Brain microvascular endothelial cell (primary cell): ENCODE results near the gene ABCG5.

Experiments
- DNase-seq: peaks from one replicate; pipeline ENCODE4 v3.0.0-alpha.2; 2020
- H3K27ac ChIP-seq: fragments of 250-450 bp; sonication (Bioruptor Pico); 2 replicates; pipeline ENCODE4 v1.5.1; 2020; ENCODE audit warnings: mild to moderate bottlenecking, moderate library complexity
- H3K27me3 ChIP-seq: fragments of 250-450 bp; sonication (Bioruptor Pico); replicated peaks from 2 replicates; pipeline ENCODE4 v1.5.1; 2020; ENCODE audit warnings: mild to moderate bottlenecking
- H3K36me3 ChIP-seq: fragments of 250-450 bp; sonication (Bioruptor Pico); replicated peaks from 2 replicates; pipeline ENCODE4 v1.5.1; 2020; ENCODE audit warnings: mild to moderate bottlenecking
- H3K4me3 ChIP-seq: 2 replicates; pipeline ENCODE4 v1.5.1; 2011; ENCODE audit warnings: low read depth, mild to moderate bottlenecking, control low read depth, low read length, moderate library complexity
- in situ Hi-C: cut with HindIII; loops from 2 replicates; pipeline ENCODE4 v1.10.0; 2017; ENCODE audit warnings: low sequenced_read_pairs, low pct_ligation_motif_present
- TF ChIP-seq, protein P1 (sequence below): IDR thresholded peaks from 2 replicates; pipeline ENCODE4 v1.5.1; 2011; ENCODE audit warnings: low read depth, mild to moderate bottlenecking, moderate library complexity, low read length, control low read depth, inconsistent platforms; ENCODE audit errors: missing control alignments

The ABCG5 gene

GRCh38 chr2:43880952-43881351 lies 42.3 kb upstream of the ABCG5 start:
- in situ Hi-C loops: no loop called here
- TF ChIP-seq, protein P1, sequence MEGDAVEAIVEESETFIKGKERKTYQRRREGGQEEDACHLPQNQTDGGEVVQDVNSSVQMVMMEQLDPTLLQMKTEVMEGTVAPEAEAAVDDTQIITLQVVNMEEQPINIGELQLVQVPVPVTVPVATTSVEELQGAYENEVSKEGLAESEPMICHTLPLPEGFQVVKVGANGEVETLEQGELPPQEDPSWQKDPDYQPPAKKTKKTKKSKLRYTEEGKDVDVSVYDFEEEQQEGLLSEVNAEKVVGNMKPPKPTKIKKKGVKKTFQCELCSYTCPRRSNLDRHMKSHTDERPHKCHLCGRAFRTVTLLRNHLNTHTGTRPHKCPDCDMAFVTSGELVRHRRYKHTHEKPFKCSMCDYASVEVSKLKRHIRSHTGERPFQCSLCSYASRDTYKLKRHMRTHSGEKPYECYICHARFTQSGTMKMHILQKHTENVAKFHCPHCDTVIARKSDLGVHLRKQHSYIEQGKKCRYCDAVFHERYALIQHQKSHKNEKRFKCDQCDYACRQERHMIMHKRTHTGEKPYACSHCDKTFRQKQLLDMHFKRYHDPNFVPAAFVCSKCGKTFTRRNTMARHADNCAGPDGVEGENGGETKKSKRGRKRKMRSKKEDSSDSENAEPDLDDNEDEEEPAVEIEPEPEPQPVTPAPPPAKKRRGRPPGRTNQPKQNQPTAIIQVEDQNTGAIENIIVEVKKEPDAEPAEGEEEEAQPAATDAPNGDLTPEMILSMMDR: no peak

GRCh38 chr2:43880471-43880870 lies 41.8 kb upstream of the ABCG5 start:
- no peak for DNase-seq
- Histone ChIP-seq H3K27me3 (no peaks in the 10 kb centered on the region), H3K36me3 (no peaks in the 10 kb centered on the region), H3K27ac (no peak overlapping the region), H3K4me3 (no peak overlapping the region)
- in situ Hi-C loops: no loop called here
- TF ChIP-seq, protein P1: no peak

More at GRCh38 chr2:43880952-43881351, 42.3 kb upstream of the ABCG5 start:
- DNase-seq: no peak
- Histone ChIP-seq H3K36me3 (no peaks in the 10 kb centered on the region), H3K27ac (no peak overlapping the region), H3K27me3 (no peaks in the 10 kb centered on the region), H3K4me3 (no peak overlapping the region)

- no peaks in the 10 kb centered on the region for H3K27me3 ChIP-seq
- H3K27ac ChIP-seq: no peak overlapping the region
- TF ChIP-seq, protein P1: no peak
- peak; percentile 49 for DNase-seq
- no peaks in the 10 kb centered on the region for H3K36me3 ChIP-seq
- H3K4me3 ChIP-seq: no peak overlapping the region
- in situ Hi-C loops: no loop called here
Measured at GRCh38 chr2:43879261-43879660, 40.6 kb upstream of the ABCG5 start.

DNA sequence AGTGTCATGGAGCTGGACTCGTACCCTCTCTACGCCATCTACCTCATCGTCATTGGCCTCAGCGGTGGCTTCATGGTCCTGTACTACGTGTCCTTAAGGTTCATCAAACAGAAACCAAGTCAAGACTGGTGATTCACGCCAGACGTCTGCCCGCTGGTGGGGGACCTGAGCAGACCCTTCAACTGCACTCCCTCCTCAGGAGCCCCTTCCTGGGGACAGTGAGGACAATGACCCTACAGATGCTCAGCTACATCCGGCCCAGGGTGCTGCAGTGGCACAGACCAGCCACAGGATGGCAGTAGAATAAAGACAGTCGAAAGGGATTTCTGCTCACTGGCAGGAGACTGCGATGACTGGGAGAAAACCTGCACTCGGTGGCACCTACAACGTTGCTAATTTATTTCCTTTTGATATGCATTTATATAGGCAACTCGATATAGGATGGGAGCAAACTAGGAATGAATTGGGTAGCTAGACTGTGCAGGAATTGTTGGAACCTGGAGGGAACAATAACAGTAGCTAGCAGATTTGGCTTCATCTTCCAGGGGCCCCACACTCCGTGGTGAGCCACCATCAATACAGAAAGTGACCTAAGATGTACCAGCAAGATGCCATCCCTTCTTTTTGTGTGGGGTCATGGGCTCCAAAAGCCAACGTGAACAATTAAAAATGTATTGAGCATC lies 39.3 kb upstream of the ABCG5 start:
- in situ Hi-C loops: no loop called here
- H3K36me3 ChIP-seq: no peaks in the 10 kb centered on the region
- DNase-seq: peak; percentile 65

GRCh38 chr2:43874776-43875451 lies 36.3 kb upstream of the ABCG5 start:
- Histone ChIP-seq H3K27ac (no peak overlapping the region), H3K27me3 (peaks cover 5% of the 10 kb centered on the region), H3K4me3 (no peak overlapping the region), H3K36me3 (no peaks in the 10 kb centered on the region)
- no peak for DNase-seq
- TF ChIP-seq, protein P1: no peak
- in situ Hi-C loops: no loop called here

More for the DNA sequence above, 39.3 kb upstream of the ABCG5 start:
- Histone ChIP-seq H3K4me3 (no peak overlapping the region), H3K27me3 (no peaks in the 10 kb centered on the region), H3K27ac (no peak overlapping the region)
- TF ChIP-seq, protein P1: peak; percentile 98
